Measurements from ENCODE around the gene DIP2C. TPM values are rescaled to one million over a fixed set of nuclear protein-coding genes. Genes with fewer than 3 reads are reported as not detected.
"Not testable (repeated sequence)": the region's sequence is repeated elsewhere in the genome, so short reads cannot be mapped to it uniquely, and the experiment has no call there.

DIP2C gene
- total RNA-seq, 1 donor from 2014 or later, result 5.1 TPM

DNA sequence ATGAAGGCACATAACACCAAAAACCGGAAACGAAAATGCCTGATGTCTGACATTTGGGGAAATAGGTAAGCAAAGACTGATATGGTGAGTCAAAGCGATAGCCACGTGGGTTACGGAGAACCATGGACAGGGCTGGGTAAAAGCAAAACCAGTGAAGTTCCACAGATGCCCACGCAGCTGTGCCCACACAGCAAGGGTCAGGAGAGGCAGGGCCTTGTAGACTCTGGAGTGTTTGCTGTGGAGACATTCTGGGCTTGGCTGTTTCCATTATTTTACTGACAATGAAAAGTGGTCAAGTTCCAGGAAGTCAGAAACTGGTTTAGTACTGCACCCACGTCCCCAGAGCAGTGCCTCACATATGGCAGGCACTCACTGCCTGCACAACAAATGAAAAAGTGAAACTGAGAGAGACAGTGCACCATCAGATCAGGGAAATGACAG is 405.5 kb downstream of the DIP2C start:
- no peak for DNase-seq (ENCODE audit: low read depth, low spot score)

DNA sequence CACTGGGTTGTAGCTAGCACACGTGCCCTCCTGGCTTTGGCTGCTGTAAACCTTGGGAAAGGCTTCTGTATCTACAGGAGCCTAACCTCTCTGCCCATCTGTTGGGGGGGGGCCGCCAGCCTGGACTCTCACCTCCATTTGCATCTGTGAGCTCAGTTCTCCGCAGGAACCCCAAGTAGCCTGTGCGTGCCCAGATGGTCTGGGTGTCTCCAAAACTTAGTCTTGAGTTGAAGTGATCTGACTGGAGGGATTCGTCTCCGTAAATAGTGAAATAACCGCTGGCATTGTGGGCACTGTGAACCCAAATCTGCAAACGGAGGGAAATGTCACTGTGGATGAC is 406.4 kb downstream of the DIP2C start:
- no peak for DNase-seq (ENCODE audit: low read depth, low spot score)

DNA sequence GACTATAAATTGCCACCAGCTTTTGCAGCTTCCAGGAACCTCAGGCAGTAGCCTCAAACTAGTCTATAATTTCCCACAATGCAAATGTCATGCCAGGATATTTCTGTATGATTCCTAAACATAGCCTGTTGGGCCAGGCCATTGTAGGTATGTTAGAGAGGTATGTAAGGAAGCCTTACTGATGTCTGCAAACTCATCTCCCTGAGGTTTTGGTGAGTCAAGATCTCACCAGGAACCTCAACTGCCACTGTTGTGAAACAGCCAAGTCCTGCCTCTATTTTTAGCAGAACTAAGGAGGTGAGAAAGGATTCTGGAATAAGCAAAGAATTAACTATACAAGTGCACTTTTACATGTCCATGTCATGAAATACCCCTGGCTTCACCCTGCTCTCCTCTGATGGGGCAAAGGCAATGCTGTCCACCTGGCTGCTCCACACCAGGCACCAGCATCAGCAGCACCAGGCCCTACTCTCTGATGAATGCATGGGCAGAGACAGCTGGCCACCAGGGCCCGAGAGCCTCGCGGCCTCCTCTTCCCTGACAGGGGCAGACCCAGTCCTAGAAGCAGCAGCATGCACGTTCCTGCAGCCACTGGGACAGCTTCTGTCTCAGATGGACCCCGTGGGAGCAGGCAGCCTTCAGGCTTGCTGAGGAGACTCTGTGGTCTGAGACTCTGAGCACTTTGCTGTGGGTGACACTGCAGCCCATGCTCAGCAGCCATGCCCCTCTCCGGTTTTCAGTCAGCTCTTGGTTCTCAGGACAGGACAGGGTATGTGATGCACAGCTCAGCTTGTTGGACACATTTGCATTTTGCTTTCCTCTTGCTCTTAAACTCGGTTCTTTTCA is 407.0 kb downstream of the DIP2C start:
- DNase-seq (ENCODE audit: low read depth, low spot score), result no peak

DNA sequence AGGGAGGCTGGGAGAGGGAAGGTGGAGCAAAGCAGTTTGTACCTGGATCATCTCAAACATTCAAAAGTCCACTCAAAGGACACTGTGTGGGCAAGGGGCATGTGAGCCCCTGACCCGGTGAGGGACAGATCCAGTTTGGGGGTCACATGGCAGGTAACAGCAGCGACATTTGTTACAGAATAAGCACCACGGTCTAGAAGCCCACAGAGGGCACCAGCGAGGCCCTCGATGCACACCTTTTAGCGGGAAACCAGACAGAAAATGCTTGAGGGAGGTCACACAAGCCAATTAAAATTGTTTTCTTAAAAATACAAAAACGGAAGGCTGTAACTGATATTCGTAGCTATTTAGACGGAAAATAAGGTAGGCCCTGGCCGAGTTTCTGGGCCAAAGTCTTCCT is 409.8 kb downstream of the DIP2C start:
- DNase-seq (ENCODE audit: low read depth, low spot score), result no peak

DNA sequence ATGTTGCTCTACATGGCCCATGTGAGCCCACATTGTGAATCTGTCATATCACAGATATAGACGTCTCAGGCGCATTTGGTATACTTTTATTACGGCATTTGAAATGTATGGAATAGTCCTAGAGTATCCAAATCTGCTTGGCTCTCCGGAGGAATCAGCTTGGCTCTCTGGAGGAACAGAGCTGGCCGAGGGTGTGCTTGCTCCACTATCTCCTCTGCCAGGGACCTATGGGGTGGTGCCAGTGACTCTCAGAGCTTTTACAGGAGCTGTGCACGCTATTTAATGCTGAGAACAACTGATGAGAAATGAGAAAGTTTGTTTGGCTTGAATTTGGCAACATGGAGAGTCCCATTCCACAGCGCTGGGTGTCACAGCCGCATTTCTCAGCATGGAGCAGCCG is 410.2 kb downstream of the DIP2C start:
- DNase-seq (ENCODE audit: low read depth, low spot score), result no peak

DNA sequence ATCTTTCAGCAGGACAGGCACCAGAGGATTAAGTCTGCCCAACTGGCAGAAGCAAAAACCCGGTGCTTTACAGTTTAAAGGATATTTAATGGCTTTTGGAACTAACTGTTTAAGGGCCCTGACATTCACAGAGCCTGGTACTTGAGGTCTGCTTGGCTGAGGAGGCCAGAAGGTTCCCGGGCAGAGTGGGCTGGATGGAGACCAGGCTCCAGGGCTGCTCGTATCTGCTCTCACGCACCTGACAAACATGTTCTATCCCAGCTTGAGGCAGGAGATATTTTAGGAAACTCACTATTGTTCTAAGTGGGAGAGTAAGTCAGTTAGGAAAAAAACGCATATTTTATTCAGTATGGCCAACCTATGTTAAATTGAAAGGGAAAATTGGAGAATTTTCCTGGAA is 410.8 kb downstream of the DIP2C start:
- DNase-seq (ENCODE audit: low read depth, low spot score), result no peak

DNA sequence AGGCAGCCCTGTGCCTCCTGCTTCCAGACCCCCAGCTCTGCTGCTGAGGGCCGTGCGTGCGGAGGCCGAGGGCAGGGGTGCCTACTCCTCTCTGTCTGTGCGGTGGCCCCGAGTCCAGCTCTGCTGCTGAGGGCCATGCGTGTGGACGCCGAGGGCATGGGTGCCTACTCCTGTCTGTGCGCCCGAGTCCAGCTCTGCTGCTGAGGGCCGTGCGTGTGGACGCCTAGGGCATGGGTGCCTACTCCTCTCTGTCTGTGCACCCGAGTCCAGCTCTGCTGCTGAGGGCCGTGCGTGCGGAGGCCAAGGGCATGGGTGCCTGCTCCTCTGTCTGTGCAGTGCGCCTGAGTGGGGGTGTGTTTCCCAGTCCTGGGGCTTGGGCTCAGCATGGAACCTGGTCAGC is 411.5 kb downstream of the DIP2C start:
- no peak for DNase-seq (ENCODE audit: low read depth, low spot score)

DNA sequence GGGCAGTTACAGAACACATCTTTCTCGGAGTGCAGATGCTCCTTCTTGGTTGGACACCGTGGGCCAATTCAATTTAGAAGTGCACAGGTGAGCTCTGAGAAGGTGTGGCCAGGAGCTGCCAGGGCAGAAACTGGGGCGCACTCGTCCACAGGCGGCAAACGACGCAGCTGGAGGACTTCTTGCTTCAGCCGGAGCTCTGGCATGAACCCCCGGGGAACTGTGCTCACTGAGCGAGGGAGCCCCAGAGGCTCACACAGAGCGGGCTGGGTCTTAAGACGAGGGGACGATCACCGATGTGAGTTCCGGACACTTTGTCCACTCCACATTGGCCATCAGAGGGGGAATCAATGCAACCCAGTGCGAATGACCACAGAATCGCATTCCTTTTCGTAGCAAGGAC is 413.8 kb downstream of the DIP2C start:
- no peak for DNase-seq (ENCODE audit: low read depth, low spot score)

DNA sequence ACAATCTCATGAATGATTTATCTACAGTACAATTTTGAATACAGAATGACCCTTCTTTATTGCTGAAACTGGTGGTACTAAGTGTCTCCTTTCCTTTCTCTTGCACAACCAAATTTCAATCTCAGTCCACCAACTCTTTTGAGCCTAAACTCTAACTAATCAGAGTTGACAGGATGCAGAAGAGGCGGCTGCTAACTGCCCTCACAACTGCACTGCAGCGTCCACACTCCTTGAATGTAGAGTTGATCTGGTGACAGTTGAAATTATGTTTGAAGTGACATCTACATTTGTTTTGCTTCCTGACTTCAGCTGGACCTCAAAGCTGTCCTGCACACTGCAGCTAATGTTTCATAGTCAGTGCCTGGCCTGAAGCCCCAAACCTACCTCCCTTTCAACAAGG is 414.6 kb downstream of the DIP2C start:
- no peak for DNase-seq (ENCODE audit: low read depth, low spot score)

DNA sequence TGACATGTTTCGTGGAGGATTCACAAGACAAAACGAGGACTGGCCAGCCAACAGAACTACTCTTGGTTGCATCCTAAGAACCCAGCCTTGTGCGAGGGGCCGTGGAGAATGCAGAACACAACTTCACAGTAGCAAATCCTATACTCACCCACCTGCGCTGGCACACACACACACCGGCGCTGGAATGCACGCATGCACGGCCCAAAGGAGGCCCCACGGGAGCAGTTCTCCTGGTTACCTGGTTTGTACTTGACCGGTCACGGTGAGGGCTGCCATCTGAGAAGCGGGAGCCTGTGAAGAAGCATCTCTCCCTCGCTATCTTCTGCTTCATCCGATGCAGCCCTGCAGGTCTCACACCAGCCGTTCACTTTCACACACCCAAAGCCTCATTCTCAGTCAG is 416.4 kb downstream of the DIP2C start:
- no peak for DNase-seq (ENCODE audit: low read depth, low spot score)

DNA sequence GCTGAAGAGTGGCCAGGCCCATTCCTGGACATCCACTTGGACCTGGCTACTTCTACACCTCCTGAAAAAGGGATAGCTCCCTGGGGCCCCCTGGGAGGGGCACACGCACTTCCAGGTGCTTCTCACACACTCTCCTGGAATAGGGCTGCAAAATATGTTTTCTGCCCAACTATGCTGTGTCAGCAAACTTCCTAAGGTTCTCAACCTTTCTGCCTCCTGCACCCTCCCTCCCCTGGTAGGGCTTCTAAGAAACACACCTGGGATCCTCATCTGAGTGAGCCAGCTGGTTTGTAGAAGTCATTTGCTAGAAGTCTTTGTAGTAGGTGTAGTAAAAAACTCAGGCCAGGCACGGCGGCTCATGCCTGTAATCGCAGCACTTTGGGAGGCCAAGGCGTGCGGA is 417.7 kb downstream of the DIP2C start:
- DNase-seq (ENCODE audit: low read depth, low spot score), result no peak

DNA sequence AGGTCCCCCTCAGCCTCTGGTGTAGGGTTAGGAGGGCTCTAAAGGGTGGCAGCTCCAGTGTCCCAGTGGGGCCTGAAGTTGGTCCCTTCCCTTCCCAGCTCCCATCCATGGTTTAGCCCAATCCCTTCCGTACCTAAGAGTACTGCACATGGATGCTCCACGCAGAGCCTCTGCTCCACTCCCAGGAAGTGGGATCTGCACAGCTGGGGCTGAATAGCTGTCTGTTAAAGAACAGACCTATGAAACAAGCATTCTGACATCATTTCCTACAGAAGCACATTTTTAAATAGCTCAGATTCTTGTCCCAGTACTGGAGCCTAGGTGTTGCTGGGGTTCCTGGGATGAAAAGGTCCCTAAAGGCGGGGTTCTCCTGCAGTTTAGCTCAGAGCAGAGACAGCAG is 418.3 kb downstream of the DIP2C start:
- no peak for DNase-seq (ENCODE audit: low read depth, low spot score)

DNA sequence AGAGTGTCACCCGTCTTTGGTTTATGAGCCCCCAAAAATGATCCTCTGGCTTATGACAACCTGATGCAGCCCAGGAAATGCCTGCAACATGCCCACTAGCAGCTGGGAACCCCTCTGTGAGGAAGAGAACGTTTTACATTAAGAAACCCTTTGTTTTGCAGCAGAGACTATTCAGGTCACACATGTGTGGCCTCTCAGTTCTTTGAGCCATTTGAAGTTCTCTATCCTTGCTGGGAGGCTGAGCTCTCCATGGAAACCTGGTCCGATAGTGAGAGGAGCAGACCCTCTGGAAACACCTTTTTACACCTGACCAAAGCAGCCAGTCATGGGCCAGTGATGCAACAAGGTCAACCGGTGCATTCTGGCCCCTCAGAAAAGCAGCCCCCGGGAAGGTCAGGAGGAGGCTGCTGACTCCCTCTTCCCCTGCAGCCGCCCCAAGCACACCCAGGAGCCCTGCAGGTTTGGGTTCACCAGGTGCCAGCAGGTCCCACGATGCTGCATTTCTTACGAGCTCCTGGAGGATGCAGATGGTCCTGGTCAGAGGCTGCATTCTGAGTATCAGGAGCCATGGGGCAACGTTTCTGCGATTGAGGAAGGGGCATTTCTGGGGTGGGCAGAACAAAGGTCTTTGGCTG is 419.9 kb downstream of the DIP2C start:
- no peak for DNase-seq (ENCODE audit: low read depth, low spot score)

DNA sequence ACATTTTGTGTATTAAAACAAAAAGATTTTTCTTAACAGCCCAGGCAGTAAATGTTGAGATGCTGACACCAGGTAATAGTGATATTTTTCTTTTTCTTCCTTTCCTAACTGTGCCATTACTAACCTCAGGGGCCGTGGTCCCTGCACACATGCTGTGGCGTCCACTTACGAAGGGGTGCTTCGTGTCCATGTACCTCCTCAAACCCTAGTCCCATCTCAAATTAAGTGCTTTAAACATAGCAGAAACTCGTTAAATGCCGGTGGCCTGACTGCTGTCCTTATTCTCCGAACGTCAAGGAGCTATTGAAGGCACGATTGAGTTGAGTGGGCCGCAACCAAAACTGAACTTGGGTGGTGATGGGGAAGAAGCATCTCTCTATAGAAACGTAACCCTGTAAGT is 421.8 kb downstream of the DIP2C start:
- no peak for DNase-seq (ENCODE audit: low read depth, low spot score)

DNA sequence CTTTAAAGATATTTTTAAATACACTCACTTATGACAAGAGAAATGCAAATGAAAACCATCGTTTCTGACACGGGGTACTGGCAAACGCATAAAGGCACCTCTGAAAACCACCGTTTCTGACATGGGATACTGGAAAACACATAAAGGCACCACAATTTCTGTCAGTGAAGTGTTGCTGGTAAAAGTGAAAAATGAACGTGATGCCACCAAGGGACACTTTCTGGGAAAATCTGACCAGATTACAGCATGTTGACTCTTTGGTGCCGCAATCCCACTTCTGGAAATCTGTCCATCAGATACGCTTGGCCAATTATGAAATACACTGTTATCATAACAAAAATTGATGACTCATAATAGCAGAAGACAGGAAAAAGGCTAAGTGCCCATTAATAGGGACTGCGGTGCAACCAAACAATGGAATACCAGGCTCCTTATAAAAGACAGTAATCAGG is 422.5 kb downstream of the DIP2C start:
- DNase-seq (ENCODE audit: low read depth, low spot score), result peak; percentile 3

DNA sequence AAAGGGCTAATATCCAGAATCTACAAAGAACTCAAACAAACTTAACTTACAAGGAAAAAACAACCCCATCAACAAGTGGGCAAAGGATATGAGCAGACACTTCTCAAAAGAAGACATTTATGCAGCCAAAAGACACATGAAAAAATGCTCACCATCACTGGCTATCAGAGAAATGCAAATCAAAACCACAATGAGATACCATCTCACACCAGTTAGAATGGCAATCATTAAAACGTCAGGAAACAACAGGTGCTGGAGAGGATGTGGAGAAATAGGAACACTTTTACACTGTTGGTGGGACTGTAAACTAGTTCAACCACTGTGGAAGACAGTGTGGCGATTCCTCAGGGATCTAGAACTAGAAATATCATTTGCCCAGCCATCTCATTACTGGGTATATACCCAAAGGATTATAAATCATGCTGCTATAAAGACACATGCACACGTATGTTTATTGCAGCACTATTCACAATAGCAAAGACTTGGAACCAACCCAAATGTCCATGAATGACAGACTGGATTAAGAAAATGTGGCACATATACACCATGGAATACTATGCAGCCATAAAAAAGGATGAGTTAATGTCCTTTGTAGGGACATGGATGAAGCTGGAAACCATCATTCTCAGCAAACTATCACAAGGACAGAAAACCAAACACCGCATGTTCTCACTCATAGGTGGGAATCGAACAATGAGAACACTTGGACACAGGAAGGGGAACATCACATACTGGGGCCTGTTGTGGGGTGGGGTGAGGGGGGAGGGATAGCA is 423.5 kb downstream of the DIP2C start:
- not testable (repeated sequence) for DNase-seq (ENCODE audit: low read depth, low spot score)

DNA sequence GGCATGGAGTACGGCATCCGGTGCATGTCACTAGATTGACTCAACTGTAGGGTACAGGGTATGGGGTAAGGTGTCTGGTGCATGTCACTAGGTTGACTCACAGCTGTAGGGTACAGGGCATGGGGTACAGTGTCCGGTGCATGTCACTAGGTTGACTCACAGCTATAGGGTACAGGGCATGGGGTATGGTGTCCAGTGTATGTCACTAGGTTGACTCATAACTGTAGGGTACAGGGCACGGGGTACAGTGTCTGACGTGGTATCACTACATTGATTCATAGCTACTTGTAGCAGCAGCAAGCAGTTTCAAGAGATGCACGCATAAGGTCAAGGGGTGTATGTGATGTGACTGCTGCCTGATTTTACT is 424.4 kb downstream of the DIP2C start:
- DNase-seq (ENCODE audit: low read depth, low spot score), result not testable (repeated sequence)

DNA sequence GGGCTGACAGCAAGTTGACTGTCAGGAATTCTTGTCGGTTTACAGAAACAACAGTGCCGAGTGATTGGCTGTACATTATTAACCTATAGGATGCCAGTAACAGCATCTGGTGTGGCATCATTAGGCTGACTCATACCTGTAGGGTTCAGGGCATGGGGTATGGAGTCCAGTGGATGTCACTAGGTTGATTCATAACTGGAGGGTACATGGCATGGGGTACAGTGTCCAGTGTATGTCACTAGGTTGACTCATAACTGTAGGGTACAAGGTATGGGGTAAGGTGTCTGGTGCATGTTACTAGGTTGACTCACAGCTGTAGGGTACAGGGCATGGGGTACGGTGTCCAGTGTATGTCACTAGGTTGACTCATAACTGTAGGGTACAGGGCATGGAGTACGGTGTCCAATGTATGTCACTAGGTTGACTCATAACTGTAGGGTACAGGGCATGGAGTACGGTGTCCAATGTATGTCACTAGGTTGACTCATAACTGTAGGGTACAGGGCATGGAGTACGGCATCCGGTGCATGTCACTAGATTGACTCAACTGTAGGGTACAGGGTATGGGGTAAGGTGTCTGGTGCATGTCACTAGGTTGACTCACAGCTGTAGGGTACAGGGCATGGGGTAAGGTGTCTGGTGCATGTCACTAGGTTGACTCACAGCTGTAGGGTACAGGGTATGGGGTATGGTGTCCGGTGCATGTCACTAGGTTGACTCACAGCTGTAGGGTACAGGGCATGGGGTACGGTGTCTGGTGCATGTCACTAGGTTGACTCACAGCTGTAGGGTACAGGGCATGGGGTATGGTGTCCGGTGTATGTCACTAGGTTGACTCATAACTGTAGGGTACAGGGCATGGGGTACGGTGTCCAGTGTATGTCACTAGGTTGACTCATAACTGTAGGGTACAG is 425.1 kb downstream of the DIP2C start:
- DNase-seq (ENCODE audit: low read depth, low spot score), result not testable (repeated sequence)

DNA sequence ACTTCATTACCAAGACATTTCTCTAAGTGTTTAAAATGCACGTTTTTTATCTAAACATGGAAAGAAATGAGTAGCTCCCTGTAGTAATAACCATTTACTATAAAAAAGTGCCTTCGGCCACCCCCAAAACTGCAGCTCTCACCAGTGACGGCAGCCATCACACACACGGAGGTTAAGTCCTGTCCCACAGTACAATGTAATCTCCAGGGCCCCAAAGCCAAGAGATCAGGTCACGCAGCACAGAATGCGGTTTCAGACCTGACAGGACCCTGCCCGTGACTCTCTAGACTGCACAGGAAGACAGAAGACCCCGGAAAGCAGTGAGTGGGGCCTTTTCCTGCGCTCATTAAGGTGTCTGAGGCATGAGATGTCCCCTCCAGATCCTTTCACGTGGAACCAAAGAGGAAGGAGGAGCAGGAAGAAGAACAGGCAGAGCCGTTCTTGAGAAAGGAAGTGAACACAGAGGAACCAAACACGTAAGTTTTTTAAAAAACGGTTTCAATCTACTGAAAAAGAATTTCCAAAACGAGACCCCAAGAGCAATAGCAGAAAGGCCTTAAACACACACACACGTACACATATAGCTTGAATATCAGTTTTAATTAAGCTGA is 428.5 kb downstream of the DIP2C start:
- no peak for DNase-seq (ENCODE audit: low read depth, low spot score)

DNA sequence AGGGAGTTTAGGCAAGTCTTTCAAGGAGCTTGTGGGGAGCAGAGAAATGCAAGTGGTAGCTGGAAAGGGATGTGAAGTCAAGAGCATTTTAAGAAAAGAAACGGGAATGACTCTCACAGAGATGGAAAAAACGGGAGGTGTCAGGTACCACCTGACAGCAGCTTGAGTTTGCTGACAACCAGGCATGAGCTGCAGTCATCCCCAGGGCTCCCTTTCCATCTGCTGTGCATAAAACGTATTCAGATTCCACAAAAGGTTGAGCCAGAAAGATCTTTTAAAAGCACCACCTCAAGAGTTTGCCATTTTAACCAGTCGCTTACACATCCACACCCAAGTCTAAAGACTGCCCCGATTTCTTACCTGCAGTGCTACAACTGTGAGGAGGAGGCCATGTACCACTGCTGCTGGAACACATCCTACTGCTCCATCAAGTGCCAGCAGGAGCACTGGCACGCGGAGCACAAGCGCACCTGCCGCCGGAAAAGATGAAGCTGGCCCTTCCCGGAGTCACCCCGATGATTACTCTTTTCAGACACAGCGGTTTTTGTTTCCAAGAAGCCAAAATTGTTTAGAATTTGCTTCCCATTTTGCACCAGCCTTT is 437.4 kb downstream of the DIP2C start:
- DNase-seq (ENCODE audit: low read depth, low spot score), result no peak

All from pulmonary artery endothelial cell (primary cell).